ENCODE measurements around the gene ZFP91. TPM values are rescaled to one million over a fixed set of nuclear protein-coding genes. Genes with fewer than 3 reads are reported as not detected.

Gene ZFP91
- total and polyA plus RNA-seq, 2 experiments from 2014 or later = 10.2 to 30.0 TPM

GRCh38 chr11:58615559-58615958 lies 36.7 kb downstream of the ZFP91 start:
- Histone ChIP-seq H3K4me1 (ENCODE audit: insufficient read depth) (no peaks in the 10 kb centered on the region), H4K20me1 (replicated peaks; ENCODE audit: insufficient read depth) (peaks cover 9% of the 10 kb centered on the region), H3K4me3 (no peak overlapping the region), H3K27me3 (ENCODE audit: insufficient read depth) (no peaks in the 10 kb centered on the region), H3K36me3 (ENCODE audit: insufficient read depth) (peaks cover 76% of the 10 kb centered on the region), H3K9me2 (ENCODE audit: insufficient read depth) (no peaks in the 10 kb centered on the region), H3K27ac (ENCODE audit: low read depth) (no peak overlapping the region), H2AFZ (no peak overlapping the region), H3K4me2 (no peak overlapping the region), H3F3A (replicated peaks; ENCODE audit: low read depth) (no peaks in the 10 kb centered on the region), H3K79me2 (replicated peaks; ENCODE audit: insufficient read depth) (no peaks in the 10 kb centered on the region)
- H3K4me3 Mint-ChIP-seq = no peak overlapping the region
- ATAC-seq = no peak
- DNase-seq (ENCODE audit: low spot score) = no peak
- H3K36me3 Mint-ChIP-seq (ENCODE audit: low read depth) = peaks cover 88% of the 10 kb centered on the region
- H3K9me3 Mint-ChIP-seq = no peaks in the 10 kb centered on the region
- no peaks in the 10 kb centered on the region for H3K4me1 Mint-ChIP-seq
- TF ChIP-seq ETS1 (IDR thresholded peaks at IDR 0.05) (no peak), ZNF114 (CRISPR knock-in tag; IDR thresholded peaks at IDR 0.05) (no peak), CREB1 (CRISPR knock-in tag; IDR thresholded peaks at IDR 0.05; ENCODE audit: low read depth) (no peak), ZNF462 (CRISPR knock-in tag; IDR thresholded peaks at IDR 0.05) (no peak), NANOG (IDR thresholded peaks at IDR 0.05; ENCODE audit: borderline replicate concordance) (no peak), CTCF (conservative IDR thresholded peaks at IDR 0.05; ENCODE audit: low read depth in 2 of 2) (no peak), POLR2AphosphoS5 (IDR thresholded peaks at IDR 0.05; ENCODE audit: low read depth) (no peak), EZH2phosphoT487 (IDR thresholded peaks at IDR 0.05; ENCODE audit: unreplicated experiment) (no peak), ZNF331 (CRISPR knock-in tag; IDR thresholded peaks at IDR 0.05; ENCODE audit: low read depth) (no peak), JUNB (IDR thresholded peaks at IDR 0.05; ENCODE audit: unreplicated experiment) (no peak), REST (IDR thresholded peaks at IDR 0.05; ENCODE audit: unreplicated experiment) (no peak), EZH2 (IDR thresholded peaks at IDR 0.05; ENCODE audit: low read depth, unreplicated experiment) (no peak), STAT1 (IDR thresholded peaks at IDR 0.05; ENCODE audit: unreplicated experiment) (no peak)
- H3K27ac Mint-ChIP-seq = no peak overlapping the region
- H3K27me3 Mint-ChIP-seq (ENCODE audit: insufficient read depth, low read depth, poor library complexity) = no peaks in the 10 kb centered on the region
